Retinal pigment epithelial cell (primary cell): Measurements from ENCODE around the gene CASP5.
"Not testable (repeated sequence)": the region's sequence is repeated elsewhere in the genome, so short reads cannot be mapped to it uniquely, and the experiment has no call there.

Experiments
- DNase-seq: peaks from one replicate; pipeline ENCODE4 v3.0.0-alpha.2; 2010; ENCODE audit warnings: low read depth
- H3K4me3 ChIP-seq: 2 replicates; pipeline ENCODE4 v1.5.1; 2011; ENCODE audit warnings: mild to moderate bottlenecking, low read length, control low read depth, moderate library complexity
- CTCF ChIP-seq: conservative IDR thresholded peaks from 2 replicates; pipeline ENCODE4 v1.5.1; 2011; ENCODE audit warnings: low read depth, low read length, control low read depth, inconsistent platforms

Gene CASP5

GRCh38 chr11:105054723-105055493 lies 31.9 kb upstream of the CASP5 start:
- TF ChIP-seq CTCF, result no peak
- DNase-seq, result no peak

GRCh38 chr11:105052487-105052886 lies 29.5 kb upstream of the CASP5 start:
- no peak overlapping the region for H3K4me3 ChIP-seq
- no peak for TF ChIP-seq CTCF
- DNase-seq, result no peak

More at GRCh38 chr11:105054723-105055493, 31.9 kb upstream of the CASP5 start:
- no peak overlapping the region for H3K4me3 ChIP-seq

- DNase-seq, result no peak
- no peak for TF ChIP-seq CTCF
- no peak overlapping the region for H3K4me3 ChIP-seq
Measured at GRCh38 chr11:105051559-105051958, 28.6 kb upstream of the CASP5 start.

GRCh38 chr11:105049481-105049880 lies 26.5 kb upstream of the CASP5 start:
- no peak for TF ChIP-seq CTCF
- no peak overlapping the region for H3K4me3 ChIP-seq
- DNase-seq, result no peak

- DNase-seq, result peak; percentile 87
- H3K4me3 ChIP-seq, result no peak overlapping the region
- TF ChIP-seq CTCF, result no peak
Measured at GRCh38 chr11:105046898-105047579, 24.1 kb upstream of the CASP5 start.

GRCh38 chr11:105045676-105046296 lies 22.8 kb upstream of the CASP5 start:
- no peak overlapping the region for H3K4me3 ChIP-seq
- no peak for DNase-seq
- no peak for TF ChIP-seq CTCF

- H3K4me3 ChIP-seq, DNase-seq: not testable (repeated sequence)
Measured at GRCh38 chr11:105044557-105045524, 21.9 kb upstream of the CASP5 start, which contains the start of gene CARD16. CARD16 (minus strand) TSS chr11:105045335; CDS start chr11:105045297, 38 bp downstream.
